AG20443 (cell line): ENCODE measurements around the gene SRGAP2C.
"Not testable (repeated sequence)": the region's sequence is repeated elsewhere in the genome, so short reads cannot be mapped to it uniquely, and the experiment has no call there.

Source experiments
- DNase-seq: peaks from one replicate; pipeline ENCODE4 v3.0.0; 2012; ENCODE audit warnings: low spot score, mixed read lengths

The SRGAP2C gene

GRCh38 chr1:121337958-121338357 lies 153.2 kb downstream of the SRGAP2C start:
- DNase-seq: not testable (repeated sequence)

GRCh38 chr1:121339611-121340010 lies 154.8 kb downstream of the SRGAP2C start:
- DNase-seq: not testable (repeated sequence)

- not testable (repeated sequence) for DNase-seq
These were observed 158.6 kb downstream of the SRGAP2C start for GRCh38 chr1:121343311-121343906.

GRCh38 chr1:121344355-121344754 lies 159.6 kb downstream of the SRGAP2C start:
- not testable (repeated sequence) for DNase-seq

- not testable (repeated sequence) for DNase-seq
These were observed 161.9 kb downstream of the SRGAP2C start for GRCh38 chr1:121346654-121347053.

- not testable (repeated sequence) for DNase-seq
These were observed 162.7 kb downstream of the SRGAP2C start for GRCh38 chr1:121347476-121347875.

GRCh38 chr1:121348115-121348514 lies 163.3 kb downstream of the SRGAP2C start:
- DNase-seq: not testable (repeated sequence)

- not testable (repeated sequence) for DNase-seq
These were observed 164.7 kb downstream of the SRGAP2C start for GRCh38 chr1:121349332-121349967.

- DNase-seq: not testable (repeated sequence)
These were observed 171.1 kb downstream of the SRGAP2C start for GRCh38 chr1:121355711-121356420.

GRCh38 chr1:121356819-121357218 lies 172.0 kb downstream of the SRGAP2C start:
- DNase-seq: not testable (repeated sequence)

- not testable (repeated sequence) for DNase-seq
These were observed 175.8 kb downstream of the SRGAP2C start for GRCh38 chr1:121360531-121360930.

- DNase-seq: not testable (repeated sequence)
These were observed 176.9 kb downstream of the SRGAP2C start for GRCh38 chr1:121361451-121362233.

GRCh38 chr1:121362234-121362883 lies 177.6 kb downstream of the SRGAP2C start:
- DNase-seq: not testable (repeated sequence)

- DNase-seq: not testable (repeated sequence)
These were observed 180.5 kb downstream of the SRGAP2C start for GRCh38 chr1:121365316-121365715.

- DNase-seq: not testable (repeated sequence)
These were observed 180.9 kb downstream of the SRGAP2C start for GRCh38 chr1:121365723-121366122.

- DNase-seq: not testable (repeated sequence)
These were observed 181.4 kb downstream of the SRGAP2C start for GRCh38 chr1:121366171-121366570.

- not testable (repeated sequence) for DNase-seq
These were observed 184.1 kb downstream of the SRGAP2C start for GRCh38 chr1:121368910-121369309.

GRCh38 chr1:121369959-121370358 lies 185.2 kb downstream of the SRGAP2C start:
- not testable (repeated sequence) for DNase-seq

- not testable (repeated sequence) for DNase-seq
These were observed 190.1 kb downstream of the SRGAP2C start for GRCh38 chr1:121374851-121375367.

GRCh38 chr1:121376986-121377385 lies 192.2 kb downstream of the SRGAP2C start:
- DNase-seq: not testable (repeated sequence)

- not testable (repeated sequence) for DNase-seq
These were observed 194.0 kb downstream of the SRGAP2C start for GRCh38 chr1:121378757-121379156.
